Stimulated activated memory B cell treated with anti-CD40 and anti-IgM and Interleukin-4, amounts not matched to agents 10 μg/mL and 1 μg/mL and 100 μg/mL, for 72 hours (primary cell): ENCODE measurements around the gene MMP24OS.
"Not testable (repeated sequence)": the region's sequence is repeated elsewhere in the genome, so short reads cannot be mapped to it uniquely, and the experiment has no call there.

ENCODE experiments used
- ATAC-seq: fragments of 150-1000 bp; cut with Tn5 transposase; 2 replicates; pipeline ENCODE4 v1.10.0; 2021
- H3K27ac Mint-ChIP-seq: one replicate; pipeline ENCODE4 v1.8.0; 2022; ENCODE audit warnings: mild to moderate bottlenecking, mixed read lengths
- H3K27me3 Mint-ChIP-seq: one replicate; pipeline ENCODE4 v1.8.0; 2022; ENCODE audit warnings: mixed read lengths
- H3K36me3 Mint-ChIP-seq: one replicate; pipeline ENCODE4 v1.8.0; 2022; ENCODE audit warnings: mixed read lengths
- H3K4me1 Mint-ChIP-seq: one replicate; pipeline ENCODE4 v1.8.0; 2022; ENCODE audit warnings: mixed read lengths
- H3K4me3 Mint-ChIP-seq: one replicate; pipeline ENCODE4 v1.8.0; 2022; ENCODE audit warnings: mild to moderate bottlenecking, moderate library complexity, mixed read lengths
- H3K9me3 Mint-ChIP-seq: one replicate; pipeline ENCODE4 v1.8.0; 2022; ENCODE audit warnings: mixed read lengths

The MMP24OS gene

GRCh38 chr20:35262731-35263531, 15.0 kb downstream of the MMP24OS start:
- not testable (repeated sequence) for H3K9me3 Mint-ChIP-seq, ATAC-seq, H3K27ac Mint-ChIP-seq, H3K27me3 Mint-ChIP-seq, H3K4me3 Mint-ChIP-seq, H3K4me1 Mint-ChIP-seq
- H3K36me3 Mint-ChIP-seq: peaks cover 33% of the 10 kb centered on the region

DNA sequence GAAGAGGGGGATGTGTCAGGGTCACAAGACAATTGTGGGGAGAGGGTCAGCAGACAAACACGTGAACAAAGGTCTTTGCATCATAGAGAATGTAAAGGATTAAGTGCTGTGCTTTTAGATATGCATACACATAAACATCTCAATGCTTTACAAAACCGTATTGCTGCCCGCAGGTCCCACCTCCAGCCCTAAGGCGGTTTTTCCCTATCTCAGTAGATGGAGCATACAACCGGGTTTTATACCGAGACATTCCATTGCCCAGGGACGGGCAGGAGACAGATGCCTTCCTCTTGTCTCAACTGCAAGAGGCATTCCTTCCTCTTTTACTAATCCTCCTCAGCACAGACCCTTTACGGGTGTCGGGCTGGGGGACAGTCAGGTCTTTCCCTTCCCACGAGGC, 15.6 kb downstream of the MMP24OS start:
- H3K9me3 Mint-ChIP-seq, H3K27me3 Mint-ChIP-seq, H3K4me3 Mint-ChIP-seq, ATAC-seq, H3K27ac Mint-ChIP-seq, H3K4me1 Mint-ChIP-seq: not testable (repeated sequence)
- H3K36me3 Mint-ChIP-seq: peaks cover 27% of the 10 kb centered on the region

- ATAC-seq: no peak
- Mint-ChIP-seq H3K9me3 (no peaks in the 10 kb centered on the region), H3K36me3 (peaks cover 22% of the 10 kb centered on the region), H3K27me3 (no peaks in the 10 kb centered on the region), H3K27ac (no peak overlapping the region), H3K4me1 (peaks cover 6% of the 10 kb centered on the region), H3K4me3 (no peak overlapping the region)
Measured at GRCh38 chr20:35260426-35260825, 17.5 kb downstream of the MMP24OS start.

DNA sequence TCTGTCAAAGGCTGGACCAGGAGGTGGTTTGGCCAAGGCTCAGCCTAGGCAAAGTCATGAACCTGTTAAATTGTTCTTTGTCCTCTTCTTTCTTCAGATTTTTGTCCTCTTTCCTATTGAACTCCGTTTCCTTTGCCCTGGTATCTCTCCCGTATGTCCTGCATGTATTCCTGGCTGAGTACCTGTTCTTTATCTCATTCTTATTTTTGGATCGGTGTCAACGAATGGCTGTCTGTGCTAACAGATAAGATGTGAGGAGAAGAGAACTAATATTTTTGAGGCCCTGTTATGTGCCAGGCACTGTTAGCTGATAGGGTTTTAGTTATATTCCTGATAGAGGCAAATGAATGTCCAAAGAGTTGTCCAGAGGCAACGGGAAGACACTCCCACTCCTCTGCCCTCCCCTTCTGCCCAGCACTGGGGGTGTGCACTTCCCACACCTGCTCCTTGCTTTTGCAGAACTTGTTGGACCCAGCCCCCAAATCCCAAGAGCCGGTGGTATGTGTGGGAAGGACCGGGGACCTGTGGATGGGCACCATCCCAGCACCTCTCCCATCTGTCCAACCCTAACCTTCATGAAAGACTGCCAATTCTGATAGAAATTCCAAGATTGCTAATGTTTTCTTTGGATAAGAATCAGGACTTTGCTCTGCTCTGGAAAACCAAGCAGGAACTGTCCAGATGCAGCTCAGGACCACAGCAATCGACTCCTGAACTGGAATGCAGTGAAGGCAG, 20.6 kb downstream of the MMP24OS start:
- Mint-ChIP-seq H3K36me3 (peaks cover 16% of the 10 kb centered on the region), H3K9me3 (no peaks in the 10 kb centered on the region), H3K4me1 (peaks cover 3% of the 10 kb centered on the region), H3K27me3 (no peaks in the 10 kb centered on the region), H3K4me3 (no peak overlapping the region), H3K27ac (no peak overlapping the region)
- ATAC-seq: no peak

- no peak for ATAC-seq
- Mint-ChIP-seq H3K4me3 (no peak overlapping the region), H3K27ac (no peak overlapping the region), H3K36me3 (peaks cover 16% of the 10 kb centered on the region), H3K4me1 (peaks cover 25% of the 10 kb centered on the region), H3K9me3 (no peaks in the 10 kb centered on the region), H3K27me3 (no peaks in the 10 kb centered on the region)
Measured at GRCh38 chr20:35254448-35254999, 23.4 kb downstream of the MMP24OS start.

GRCh38 chr20:35253010-35253409, 24.9 kb downstream of the MMP24OS start:
- Mint-ChIP-seq H3K27ac (no peak overlapping the region), H3K36me3 (peaks cover 16% of the 10 kb centered on the region), H3K9me3 (no peaks in the 10 kb centered on the region), H3K4me3 (no peak overlapping the region), H3K27me3 (no peaks in the 10 kb centered on the region), H3K4me1 (peaks cover 25% of the 10 kb centered on the region)
- no peak for ATAC-seq

DNA sequence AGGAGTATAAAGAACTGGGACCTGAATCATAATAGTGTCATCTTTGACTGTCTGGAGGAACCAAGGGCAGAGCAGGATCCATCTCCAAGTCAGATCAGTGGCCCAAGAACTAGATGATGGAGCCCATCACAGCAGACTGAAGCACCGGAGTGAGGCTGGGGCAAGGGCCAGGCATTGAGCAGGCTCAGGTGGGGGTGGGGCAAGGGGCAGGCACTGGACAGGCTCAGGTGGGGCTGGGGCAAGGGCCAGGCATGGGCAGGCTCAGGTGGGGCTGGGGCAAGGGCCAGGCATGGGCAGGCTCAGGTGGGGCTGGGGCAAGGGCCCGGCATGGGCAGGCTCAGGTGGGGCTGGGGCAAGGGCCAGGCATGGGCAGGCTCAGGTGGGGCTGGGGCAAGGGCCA, 25.3 kb downstream of the MMP24OS start:
- Mint-ChIP-seq H3K36me3 (peaks cover 17% of the 10 kb centered on the region), H3K27ac (peak overlapping the region; percentile 80), H3K4me1 (peaks cover 25% of the 10 kb centered on the region)
- not testable (repeated sequence) for H3K27me3 Mint-ChIP-seq, H3K4me3 Mint-ChIP-seq, ATAC-seq, H3K9me3 Mint-ChIP-seq

- H3K27ac Mint-ChIP-seq: peak overlapping the region; percentile 80
- H3K36me3 Mint-ChIP-seq: peaks cover 20% of the 10 kb centered on the region
- H3K4me1 Mint-ChIP-seq: peaks cover 25% of the 10 kb centered on the region
- no peaks in the 10 kb centered on the region for H3K9me3 Mint-ChIP-seq
- ATAC-seq: peak; percentile 90
- no peaks in the 10 kb centered on the region for H3K27me3 Mint-ChIP-seq
- peak overlapping the region; percentile 31 for H3K4me3 Mint-ChIP-seq
Measured at GRCh38 chr20:35252037-35252461, 25.9 kb downstream of the MMP24OS start.

- Mint-ChIP-seq H3K27ac (peak overlapping the region; percentile 80), H3K4me3 (no peak overlapping the region), H3K27me3 (no peaks in the 10 kb centered on the region), H3K36me3 (peaks cover 20% of the 10 kb centered on the region), H3K4me1 (peaks cover 25% of the 10 kb centered on the region), H3K9me3 (no peaks in the 10 kb centered on the region)
- no peak for ATAC-seq
Measured at GRCh38 chr20:35251613-35251940, 26.3 kb downstream of the MMP24OS start.

- Mint-ChIP-seq H3K4me1 (peaks cover 25% of the 10 kb centered on the region), H3K9me3 (no peaks in the 10 kb centered on the region), H3K4me3 (no peak overlapping the region), H3K36me3 (peaks cover 5% of the 10 kb centered on the region), H3K27me3 (no peaks in the 10 kb centered on the region), H3K27ac (no peak overlapping the region)
- no peak for ATAC-seq
Measured at GRCh38 chr20:35248641-35249475, 29.1 kb downstream of the MMP24OS start.

- H3K27ac Mint-ChIP-seq: no peak overlapping the region
- no peaks in the 10 kb centered on the region for H3K9me3 Mint-ChIP-seq
- H3K27me3 Mint-ChIP-seq: no peaks in the 10 kb centered on the region
- peaks cover 5% of the 10 kb centered on the region for H3K36me3 Mint-ChIP-seq
- no peak overlapping the region for H3K4me3 Mint-ChIP-seq
- ATAC-seq: no peak
- H3K4me1 Mint-ChIP-seq: peaks cover 16% of the 10 kb centered on the region
Measured at GRCh38 chr20:35246723-35247122, 31.2 kb downstream of the MMP24OS start.

- no peak for ATAC-seq
- Mint-ChIP-seq H3K4me1 (no peaks in the 10 kb centered on the region), H3K27ac (no peak overlapping the region), H3K9me3 (no peaks in the 10 kb centered on the region), H3K27me3 (peaks cover 13% of the 10 kb centered on the region), H3K36me3 (peaks cover 5% of the 10 kb centered on the region), H3K4me3 (no peak overlapping the region)
Measured at GRCh38 chr20:35243986-35244385, 33.9 kb downstream of the MMP24OS start.

GRCh38 chr20:35243317-35243716, 34.6 kb downstream of the MMP24OS start:
- no peaks in the 10 kb centered on the region for H3K9me3 Mint-ChIP-seq
- no peak overlapping the region for H3K4me3 Mint-ChIP-seq
- no peaks in the 10 kb centered on the region for H3K4me1 Mint-ChIP-seq
- H3K36me3 Mint-ChIP-seq: peaks cover 11% of the 10 kb centered on the region
- peaks cover 13% of the 10 kb centered on the region for H3K27me3 Mint-ChIP-seq
- no peak for ATAC-seq
- H3K27ac Mint-ChIP-seq: no peak overlapping the region

DNA sequence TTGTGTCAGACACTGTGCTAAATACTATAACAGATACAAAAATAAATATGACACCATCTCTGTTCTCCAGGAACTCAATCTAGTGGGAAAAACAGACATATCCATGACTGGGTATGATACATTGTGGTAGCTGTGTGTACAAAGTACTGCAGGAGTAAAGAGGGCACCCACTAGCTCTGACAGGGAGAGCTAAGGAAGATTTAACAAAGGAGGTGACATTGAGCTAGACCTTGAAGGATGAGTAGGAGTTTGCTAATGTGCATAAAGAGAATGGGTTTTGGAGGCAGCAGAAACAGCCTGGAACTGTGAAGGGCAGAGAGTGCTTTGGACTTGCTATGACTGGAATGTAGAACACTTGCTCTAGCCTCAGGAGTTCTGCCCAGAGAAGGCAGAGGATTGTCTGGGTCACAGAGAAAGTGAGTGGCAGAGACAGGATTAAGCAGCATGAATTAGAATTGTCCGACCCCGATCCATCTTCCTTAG, 37.1 kb downstream of the MMP24OS start:
- Mint-ChIP-seq H3K9me3 (no peaks in the 10 kb centered on the region), H3K27me3 (peaks cover 13% of the 10 kb centered on the region), H3K27ac (no peak overlapping the region), H3K36me3 (peaks cover 31% of the 10 kb centered on the region), H3K4me3 (no peak overlapping the region), H3K4me1 (no peaks in the 10 kb centered on the region)
- no peak for ATAC-seq
